Measurements from ENCODE around the gene SETD1B. TPM values are rescaled to one million over a fixed set of nuclear protein-coding genes. Genes with fewer than 3 reads are reported as not detected.

The SETD1B gene
- total RNA-seq, 1 donor from 2014 or later, result 22.7 TPM

GRCh38 chr12:121776190-121777098, 27.4 kb upstream of the SETD1B start:
- TF ChIP-seq, protein P1, sequence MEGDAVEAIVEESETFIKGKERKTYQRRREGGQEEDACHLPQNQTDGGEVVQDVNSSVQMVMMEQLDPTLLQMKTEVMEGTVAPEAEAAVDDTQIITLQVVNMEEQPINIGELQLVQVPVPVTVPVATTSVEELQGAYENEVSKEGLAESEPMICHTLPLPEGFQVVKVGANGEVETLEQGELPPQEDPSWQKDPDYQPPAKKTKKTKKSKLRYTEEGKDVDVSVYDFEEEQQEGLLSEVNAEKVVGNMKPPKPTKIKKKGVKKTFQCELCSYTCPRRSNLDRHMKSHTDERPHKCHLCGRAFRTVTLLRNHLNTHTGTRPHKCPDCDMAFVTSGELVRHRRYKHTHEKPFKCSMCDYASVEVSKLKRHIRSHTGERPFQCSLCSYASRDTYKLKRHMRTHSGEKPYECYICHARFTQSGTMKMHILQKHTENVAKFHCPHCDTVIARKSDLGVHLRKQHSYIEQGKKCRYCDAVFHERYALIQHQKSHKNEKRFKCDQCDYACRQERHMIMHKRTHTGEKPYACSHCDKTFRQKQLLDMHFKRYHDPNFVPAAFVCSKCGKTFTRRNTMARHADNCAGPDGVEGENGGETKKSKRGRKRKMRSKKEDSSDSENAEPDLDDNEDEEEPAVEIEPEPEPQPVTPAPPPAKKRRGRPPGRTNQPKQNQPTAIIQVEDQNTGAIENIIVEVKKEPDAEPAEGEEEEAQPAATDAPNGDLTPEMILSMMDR (IDR thresholded peaks at IDR 0.05), result peak; percentile 74 to 85 (median 82)
- intact Hi-C loops (cut with DNase I), result loop anchor here (1.0 kb wide), 2 partner anchors 18 to 36 kb away; no protein-coding TSS in a partner anchor
- no peak overlapping the region for H3K27ac ChIP-seq

GRCh38 chr12:121778567-121779421, 25.0 kb upstream of the SETD1B start:
- Histone ChIP-seq H3K9me3 (no peaks in the 10 kb centered on the region), H3K4me1 (peaks cover 4 to 9% of the 10 kb centered on the region in 2 donors), H3K27me3 (no peaks in the 10 kb centered on the region), H3K27ac (no peak overlapping the region), H3K4me3 (no peak overlapping the region), H3K36me3 (peaks cover 0 to 6% of the 10 kb centered on the region in 2 donors)
- intact Hi-C loops (cut with DNase I), result no loop called here
- TF ChIP-seq, protein P1 (IDR thresholded peaks at IDR 0.05), result no peak
- no peak for DNase-seq (ENCODE audit: low spot score in 2 of 2)

More at GRCh38 chr12:121776190-121777098, 27.4 kb upstream of the SETD1B start:
- Histone ChIP-seq H3K4me1 (peaks cover under 1 to 1% of the 10 kb centered on the region in 2 donors), H3K4me3 (no peak overlapping the region), H3K9me3 (no peaks in the 10 kb centered on the region), H3K36me3 (peaks cover 0 to 6% of the 10 kb centered on the region in 2 donors), H3K27me3 (no peaks in the 10 kb centered on the region)
- peak in 1 of 2 donors; percentile 87 for DNase-seq (ENCODE audit: low spot score in 2 of 2)

DNA sequence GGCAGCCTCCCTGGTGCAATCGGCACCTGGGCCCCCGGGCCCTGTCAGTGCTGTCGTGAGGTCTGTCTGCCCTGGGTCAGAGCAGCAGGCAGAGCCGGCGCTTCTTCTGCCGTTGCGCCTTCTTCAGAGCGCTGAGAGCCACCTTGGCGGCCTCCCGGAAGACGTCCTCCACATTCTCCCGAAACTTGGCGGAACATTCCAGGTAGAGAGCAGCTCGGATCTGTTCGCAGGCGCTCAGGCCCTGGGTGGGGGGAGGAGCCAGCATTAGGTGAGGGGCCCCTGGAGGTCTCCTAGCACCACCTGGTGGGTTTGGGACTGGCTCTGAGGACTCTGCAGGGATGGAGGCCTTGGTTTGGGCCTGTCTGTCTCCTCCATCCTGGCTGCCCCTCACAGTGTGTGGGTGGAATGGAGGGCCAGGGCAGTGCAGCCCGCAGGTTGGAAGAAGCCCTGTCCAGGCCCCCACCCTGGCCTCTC, 24.4 kb upstream of the SETD1B start:
- no peak overlapping the region for H3K27ac ChIP-seq
- intact Hi-C loops (cut with DNase I), result no loop called here
- peaks cover 0 to 6% of the 10 kb centered on the region in 2 donors for H3K36me3 ChIP-seq
- no peaks in the 10 kb centered on the region for H3K27me3 ChIP-seq
- TF ChIP-seq, protein P1 (IDR thresholded peaks at IDR 0.05), result no peak
- H3K4me1 ChIP-seq, result peaks cover 4 to 9% of the 10 kb centered on the region in 2 donors
- no peak for DNase-seq (ENCODE audit: low spot score in 2 of 2)
- H3K9me3 ChIP-seq, result no peaks in the 10 kb centered on the region
- H3K4me3 ChIP-seq, result no peak overlapping the region

DNA sequence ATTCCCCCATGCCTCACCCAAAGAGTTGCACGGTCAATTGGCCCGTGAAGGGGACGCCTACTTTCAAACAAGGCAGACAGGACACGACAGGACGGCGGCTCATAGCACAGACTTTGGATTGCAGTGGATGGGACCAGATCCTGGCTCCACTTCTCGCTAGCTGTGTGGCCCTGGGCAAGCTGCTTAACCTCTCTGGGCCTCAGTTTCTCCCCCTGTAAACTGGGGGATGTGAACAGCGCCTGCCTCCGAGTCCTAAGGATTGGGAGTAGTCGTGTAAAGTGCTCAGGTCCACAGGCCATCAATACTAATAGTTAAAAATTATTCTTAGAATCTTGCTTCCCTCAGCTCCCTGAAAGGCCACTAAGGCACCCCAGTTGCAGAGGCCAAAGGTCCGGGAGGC, 23.4 kb upstream of the SETD1B start:
- DNase-seq (ENCODE audit: low spot score in 2 of 2), result no peak
- H3K27ac ChIP-seq, result no peak overlapping the region
- H3K4me3 ChIP-seq, result no peak overlapping the region
- peaks cover 4 to 9% of the 10 kb centered on the region in 2 donors for H3K4me1 ChIP-seq
- H3K36me3 ChIP-seq, result peaks cover 0 to 6% of the 10 kb centered on the region in 2 donors
- intact Hi-C loops (cut with DNase I), result no loop called here
- no peaks in the 10 kb centered on the region for H3K9me3 ChIP-seq
- H3K27me3 ChIP-seq, result no peaks in the 10 kb centered on the region
- TF ChIP-seq, protein P1 (IDR thresholded peaks at IDR 0.05), result no peak

DNA sequence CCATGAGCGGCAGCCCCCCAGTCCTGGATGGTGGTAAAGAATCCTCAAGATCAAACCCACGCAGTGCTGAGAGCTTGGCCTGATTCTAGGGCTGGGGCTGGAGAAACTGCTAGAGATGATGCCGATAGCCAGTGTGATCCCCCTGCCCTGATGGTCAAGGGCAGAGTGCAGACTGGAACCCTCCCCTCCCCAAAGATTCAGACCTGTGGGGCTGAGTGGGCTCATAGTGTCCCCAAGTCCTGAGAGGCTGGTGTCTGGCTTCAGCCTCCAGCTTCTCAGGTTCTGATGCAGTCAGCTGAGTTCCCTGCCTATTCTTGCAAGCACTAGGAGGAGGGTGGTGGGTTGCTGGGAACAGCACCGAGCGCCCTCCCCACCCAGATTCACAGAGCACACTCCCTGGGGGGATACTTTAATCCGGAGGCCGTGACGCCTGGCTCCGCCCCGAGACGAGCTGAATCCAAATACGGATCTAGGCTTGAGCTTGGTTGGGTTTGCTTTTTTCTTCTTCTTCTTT, 22.3 kb upstream of the SETD1B start:
- TF ChIP-seq, protein P1 (IDR thresholded peaks at IDR 0.05), result no peak
- Histone ChIP-seq H3K27ac (peak overlapping the region; percentile 31 to 44), H3K4me3 (no peak overlapping the region), H3K36me3 (peaks cover 0 to 6% of the 10 kb centered on the region in 2 donors), H3K4me1 (peaks cover 4 to 9% of the 10 kb centered on the region in 2 donors), H3K9me3 (no peaks in the 10 kb centered on the region), H3K27me3 (no peaks in the 10 kb centered on the region)
- no peak for DNase-seq (ENCODE audit: low spot score in 2 of 2)
- intact Hi-C loops (cut with DNase I), result no loop called here
